OCI-LY3 (cell line): ENCODE data around the gene TBC1D8.

Source experiments
- CTCF ChIP-seq: fragments of 200-600, 300-600 bp; sonication (generic); IDR thresholded peaks from 2 replicates; pipeline ENCODE4 v1.5.1; 2014; ENCODE audit warnings: antibody characterized with exemption, low read length, low read depth
- EZH2phosphoT487 ChIP-seq: fragments of 200-600 bp; shearing (Covaris generic); IDR thresholded peaks from 2 replicates; pipeline ENCODE4 v1.6.1; 2018; ENCODE audit warnings: antibody characterized with exemption, mixed run types, low read depth

GRCh38 chr2:101115664-101116063, 35.5 kb downstream of the TBC1D8 start:
- no peak for TF ChIP-seq EZH2phosphoT487
- no peak for TF ChIP-seq CTCF
